COLO829 (cell line): ENCODE data around the gene PTDSS2.
A peak's percentile ranks its signal among the peaks of the same experiment; 100 is the strongest.

Source experiments
- DNase-seq: peaks from one replicate; pipeline ENCODE4 v3.0.0; 2012; ENCODE audit warnings: low spot score

Gene PTDSS2

DNA sequence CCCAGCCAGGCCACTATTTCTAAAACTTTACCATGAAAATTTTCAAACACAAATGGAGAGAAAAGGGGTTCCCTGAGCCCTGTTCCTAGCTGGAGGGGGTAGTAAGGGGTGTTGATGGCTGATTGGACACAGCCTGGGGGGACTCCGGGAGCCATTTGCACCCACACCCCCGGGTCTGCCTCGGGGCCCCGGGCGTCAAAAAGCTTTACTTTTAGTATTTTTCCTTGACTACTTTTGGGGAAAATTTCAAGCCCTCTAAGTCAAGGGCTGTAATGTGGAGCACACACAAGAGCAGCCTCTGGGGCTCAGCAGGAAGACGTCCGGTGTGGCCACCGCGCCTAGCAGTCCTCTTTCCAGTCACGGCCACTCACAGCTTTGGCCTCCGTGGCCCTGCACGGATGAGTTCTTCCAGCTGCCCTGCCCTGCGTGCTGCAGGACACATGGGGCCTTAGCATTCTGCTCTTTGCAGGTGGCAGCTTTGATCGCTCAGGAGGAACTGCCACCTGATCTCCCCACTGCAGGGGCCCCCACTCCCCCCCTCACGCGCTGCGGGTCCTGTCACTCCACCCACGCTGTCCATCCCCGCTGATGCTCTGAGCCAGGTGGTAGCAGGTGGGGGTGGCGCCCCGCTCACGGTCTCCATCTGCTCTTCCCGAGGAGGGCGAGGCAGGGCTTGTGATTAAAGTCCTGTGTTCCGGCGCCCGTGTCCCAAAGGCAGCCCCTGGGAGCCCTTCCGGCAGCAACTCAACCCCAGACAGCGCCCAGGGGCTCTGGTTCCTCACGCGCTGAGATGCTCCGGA is 42.5 kb downstream of the PTDSS2 start:
- DNase-seq = no peak

DNA sequence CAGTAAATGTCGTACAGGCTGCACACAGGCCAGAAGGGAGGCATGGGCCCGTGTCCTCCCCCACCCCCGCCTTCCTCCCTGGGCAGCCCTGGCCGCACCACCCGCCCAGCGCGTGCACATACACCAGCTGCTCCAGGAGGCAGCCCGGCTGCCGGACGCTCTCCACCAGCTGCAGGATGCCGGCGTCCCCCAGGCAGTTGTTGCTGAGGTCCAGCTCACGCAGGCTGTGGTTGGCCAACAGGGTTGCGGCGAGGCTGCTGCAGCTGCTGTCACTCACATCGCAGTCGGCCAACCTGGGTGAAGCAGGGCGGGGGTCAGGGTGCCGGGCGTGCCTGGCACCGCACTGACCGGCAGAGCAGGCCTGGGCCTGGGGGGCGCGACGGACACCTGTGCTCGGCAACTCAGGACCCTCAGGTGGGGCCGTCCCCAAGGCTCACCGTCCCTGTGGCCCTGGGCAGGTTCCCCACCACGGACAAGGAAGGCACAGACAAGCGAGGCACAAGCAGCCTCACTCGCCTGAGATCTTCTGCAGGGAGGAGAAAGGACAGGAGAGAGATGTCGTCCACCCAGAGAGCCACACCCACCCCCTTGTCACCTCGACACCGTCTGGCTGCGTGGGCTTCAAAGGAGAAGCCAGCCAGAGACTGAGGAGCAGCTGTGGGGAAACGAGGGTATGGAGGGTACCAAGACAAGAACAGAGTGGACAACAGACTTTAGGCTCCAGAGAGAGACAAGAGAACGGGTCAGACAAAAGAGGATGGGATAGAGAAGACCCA is 44.9 kb downstream of the PTDSS2 start:
- DNase-seq = no peak

DNA sequence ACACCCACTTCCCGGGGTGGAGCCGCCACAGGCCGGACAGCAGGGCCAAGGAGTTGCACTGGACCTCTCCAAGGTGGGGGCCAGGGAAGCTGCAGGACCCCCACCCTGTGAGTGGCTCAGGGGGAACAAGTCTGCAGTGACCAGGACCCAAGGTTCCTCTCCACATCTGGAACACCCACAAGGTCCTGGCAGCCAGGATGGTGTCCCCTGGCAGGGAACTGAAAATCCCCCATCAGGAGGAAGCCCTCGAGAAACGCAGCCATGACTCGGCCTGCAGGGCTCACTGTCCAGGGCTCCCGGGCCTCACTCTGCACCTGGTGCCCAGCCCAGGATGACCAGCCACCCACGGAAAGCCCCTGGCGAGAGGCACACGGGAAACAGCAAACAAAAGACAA is 45.5 kb downstream of the PTDSS2 start:
- no peak for DNase-seq

DNA sequence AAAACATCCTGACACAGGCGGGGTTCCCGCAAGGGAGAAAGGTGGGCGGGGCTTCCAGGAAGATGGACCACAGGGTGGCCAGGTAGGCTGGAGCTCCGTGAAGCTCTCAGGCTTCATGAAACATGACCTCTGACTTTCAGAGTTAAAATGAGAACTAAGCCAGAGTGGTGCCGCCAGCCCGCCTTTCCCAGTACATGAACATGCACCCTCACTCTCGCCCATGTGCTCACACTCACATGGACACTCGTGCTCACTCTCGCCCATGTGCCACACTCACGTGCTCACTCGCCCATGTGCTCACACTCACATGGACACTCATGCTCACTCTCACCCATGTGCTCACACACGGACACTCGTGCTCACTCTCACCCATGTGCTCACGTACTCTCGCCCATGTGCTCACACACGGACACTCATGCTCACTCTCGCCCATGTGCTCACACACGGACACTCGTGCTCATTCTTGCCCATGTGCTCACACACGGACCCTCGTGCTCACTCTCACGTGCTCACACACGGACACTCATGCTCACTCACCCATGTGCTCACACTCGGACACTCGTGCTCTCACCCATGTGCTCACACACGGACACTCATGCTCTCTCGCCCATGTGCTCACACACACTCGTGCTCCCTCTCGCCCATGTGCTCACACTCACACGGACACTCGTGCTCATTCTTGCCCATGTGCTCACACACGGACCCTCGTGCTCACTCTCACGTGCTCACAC is 46.9 kb downstream of the PTDSS2 start:
- no peak for DNase-seq

DNA sequence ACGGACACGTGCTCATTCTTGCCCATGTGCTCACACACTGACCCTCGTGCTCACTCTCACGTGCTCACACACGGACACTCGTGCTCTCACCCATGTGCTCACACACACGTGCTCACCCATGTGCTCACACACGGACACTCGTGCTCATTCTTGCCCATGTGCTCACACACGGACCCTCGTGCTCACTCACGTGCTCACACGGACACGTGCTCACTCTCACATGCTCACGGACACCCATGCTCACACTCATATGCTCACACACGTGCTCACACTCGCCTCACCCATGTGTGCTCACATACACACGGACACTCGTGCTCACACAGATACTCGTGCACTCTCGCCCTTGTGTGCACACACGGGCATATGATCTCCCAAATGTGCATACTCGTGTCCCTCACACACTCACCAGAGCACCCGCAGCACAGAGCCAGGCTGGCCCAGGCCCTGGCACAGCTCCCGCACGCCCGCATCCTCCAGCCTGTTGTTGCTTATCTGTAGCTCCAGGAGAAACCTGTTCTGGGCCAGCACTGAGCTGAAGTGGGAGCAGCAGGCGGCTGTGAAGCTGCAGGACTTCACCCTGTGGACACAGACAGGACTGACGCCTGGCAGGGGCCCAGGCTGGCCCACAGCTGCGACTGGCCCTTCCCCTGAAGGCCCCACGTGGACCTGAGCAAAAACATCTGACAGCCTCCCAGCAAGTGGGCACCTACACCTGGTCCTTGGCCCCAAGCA is 47.7 kb downstream of the PTDSS2 start:
- no peak for DNase-seq

DNA sequence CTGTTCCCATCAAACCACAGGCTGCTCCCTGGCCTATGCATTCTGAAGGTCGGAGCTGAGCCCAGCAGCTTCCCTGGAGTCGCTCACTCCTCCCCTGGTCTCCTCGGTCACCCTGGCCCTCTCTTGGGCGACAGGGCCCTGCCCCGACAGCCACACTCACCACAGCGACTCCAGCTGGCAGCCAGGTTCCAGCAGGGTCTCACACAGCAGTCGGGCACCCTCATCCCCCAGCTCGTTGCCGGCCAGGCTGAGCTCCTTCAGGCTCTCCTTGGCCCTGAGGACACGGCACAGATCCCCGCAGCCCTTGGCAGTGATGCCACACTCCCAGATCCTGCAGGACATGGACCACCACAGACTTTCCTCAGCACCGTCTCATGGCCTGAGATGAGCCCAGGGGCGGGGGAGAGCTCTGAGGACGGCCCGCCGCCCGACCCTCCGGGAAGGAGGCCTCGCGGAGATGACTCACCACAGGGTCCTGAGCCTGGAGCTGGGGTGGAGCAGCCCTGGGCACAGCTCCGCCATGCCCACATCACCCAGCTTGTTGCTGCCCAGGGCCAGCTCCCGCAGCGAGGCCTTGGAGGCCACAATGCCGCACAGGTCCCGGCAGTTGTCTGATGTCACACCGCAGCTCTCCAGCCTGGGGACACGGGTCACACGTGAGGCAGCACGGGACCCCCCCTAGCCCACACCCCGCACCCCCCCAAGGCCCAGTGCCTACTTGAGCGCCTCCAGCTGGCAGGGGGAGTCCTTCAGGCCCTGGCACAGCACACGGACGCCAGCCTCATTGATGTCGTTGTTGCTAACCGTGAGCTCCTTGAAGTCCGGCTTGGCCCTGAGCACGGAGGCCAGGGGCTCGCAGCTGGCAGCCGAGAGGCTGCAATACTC is 48.5 kb downstream of the PTDSS2 start:
- no peak for DNase-seq

DNA sequence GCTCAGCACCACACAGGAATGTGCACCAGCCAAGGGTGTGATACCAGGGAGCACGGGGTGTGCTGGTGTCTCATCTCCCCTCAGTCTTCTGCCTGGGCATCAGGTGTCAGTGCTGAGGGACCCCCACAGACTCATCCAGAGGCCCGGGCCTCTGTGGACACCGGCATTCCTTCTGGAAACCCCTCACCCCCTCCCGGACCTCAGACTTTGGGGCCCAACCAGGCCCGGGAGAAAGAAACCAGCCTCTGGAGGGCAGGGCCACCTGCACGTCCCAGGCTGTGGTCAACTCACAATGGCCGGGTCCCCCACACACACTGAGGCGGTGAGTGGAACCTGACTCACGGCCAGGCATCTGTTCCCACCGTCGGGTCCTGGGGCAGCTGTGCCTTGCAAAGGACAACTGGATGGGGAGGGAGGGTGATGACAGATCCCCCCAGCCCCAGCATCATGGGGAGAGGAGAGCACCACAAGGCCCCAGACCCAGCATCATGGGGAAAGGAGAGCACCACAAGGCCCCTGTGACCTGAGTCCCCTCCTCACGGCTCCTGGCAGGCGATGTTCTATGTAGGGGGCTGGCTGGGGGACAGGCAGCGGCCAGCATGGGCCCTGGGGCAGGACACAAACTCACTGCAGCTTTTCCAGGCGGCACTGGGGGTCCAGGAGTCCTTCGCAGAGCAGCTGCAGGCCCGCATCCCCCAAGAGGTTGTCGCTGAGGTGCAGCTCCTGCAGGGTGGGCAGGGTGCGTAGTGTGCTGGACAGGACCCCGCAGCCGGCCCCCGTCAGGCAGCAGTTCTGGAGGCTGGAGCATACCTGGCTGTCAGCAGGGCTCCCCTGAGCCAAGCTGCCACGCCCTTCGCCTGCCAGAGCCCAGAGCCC is 49.4 kb downstream of the PTDSS2 start:
- DNase-seq = no peak

DNA sequence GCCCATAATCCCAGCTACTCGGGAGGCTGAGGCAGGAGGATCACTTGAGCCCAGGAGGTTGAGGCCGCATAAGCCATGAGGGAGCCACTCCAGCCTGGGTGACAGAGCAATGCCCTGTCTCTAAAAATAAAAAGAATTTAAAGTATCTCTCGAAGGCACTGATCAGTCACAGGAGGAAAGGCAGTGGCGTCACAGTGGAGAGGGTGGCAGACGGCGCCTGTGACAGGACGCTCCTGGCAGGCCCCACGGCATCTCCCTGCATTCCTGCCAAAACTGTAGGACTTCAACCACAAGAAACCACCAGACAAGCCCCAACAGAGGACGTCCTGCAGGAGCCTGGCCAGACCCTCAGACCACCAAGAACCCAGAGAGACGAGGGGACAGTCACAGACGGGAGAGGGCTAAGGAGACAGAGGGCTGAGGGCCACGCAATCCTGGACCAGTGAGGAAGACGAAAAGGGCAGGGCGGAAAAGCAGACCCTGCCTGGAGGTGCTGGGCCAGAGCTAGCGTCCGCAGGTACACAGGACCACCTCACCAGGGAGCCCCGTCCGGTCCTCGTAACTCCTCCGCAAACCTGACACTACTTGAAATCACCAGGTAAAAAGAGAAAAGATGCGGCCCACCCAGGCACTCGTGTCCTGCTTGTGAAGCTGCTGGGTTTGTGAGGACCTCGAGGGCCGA is 51.1 kb downstream of the PTDSS2 start:
- DNase-seq = no peak

DNA sequence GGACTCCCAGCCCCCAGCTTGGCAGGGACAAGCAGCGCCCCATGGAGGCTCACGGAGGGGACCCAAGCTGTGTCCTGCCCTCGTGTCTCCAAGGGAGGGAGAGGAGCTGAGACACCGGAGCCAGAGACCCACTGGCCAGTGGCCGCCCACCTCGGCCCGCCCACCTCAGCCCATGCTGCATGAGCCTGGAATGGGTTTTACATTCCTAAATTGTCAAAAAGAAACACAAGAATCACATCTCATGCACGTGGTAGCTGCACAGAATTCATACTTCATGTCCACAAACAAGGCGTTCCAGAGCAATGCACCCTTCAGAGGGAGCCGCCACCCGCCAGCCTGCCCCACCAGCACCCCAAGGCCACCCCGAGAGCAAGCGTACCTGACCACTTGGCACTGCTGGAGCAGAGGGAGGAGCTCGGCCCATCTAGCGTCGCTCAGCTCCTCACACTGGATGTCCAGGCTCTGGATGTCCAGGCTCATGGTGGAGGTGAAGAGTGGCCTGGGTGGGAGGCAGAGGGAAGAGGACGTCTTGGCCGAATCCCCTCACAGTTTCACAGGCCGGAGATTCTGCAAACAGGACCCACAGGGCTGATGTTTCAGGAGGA is 51.7 kb downstream of the PTDSS2 start:
- DNase-seq = no peak

DNA sequence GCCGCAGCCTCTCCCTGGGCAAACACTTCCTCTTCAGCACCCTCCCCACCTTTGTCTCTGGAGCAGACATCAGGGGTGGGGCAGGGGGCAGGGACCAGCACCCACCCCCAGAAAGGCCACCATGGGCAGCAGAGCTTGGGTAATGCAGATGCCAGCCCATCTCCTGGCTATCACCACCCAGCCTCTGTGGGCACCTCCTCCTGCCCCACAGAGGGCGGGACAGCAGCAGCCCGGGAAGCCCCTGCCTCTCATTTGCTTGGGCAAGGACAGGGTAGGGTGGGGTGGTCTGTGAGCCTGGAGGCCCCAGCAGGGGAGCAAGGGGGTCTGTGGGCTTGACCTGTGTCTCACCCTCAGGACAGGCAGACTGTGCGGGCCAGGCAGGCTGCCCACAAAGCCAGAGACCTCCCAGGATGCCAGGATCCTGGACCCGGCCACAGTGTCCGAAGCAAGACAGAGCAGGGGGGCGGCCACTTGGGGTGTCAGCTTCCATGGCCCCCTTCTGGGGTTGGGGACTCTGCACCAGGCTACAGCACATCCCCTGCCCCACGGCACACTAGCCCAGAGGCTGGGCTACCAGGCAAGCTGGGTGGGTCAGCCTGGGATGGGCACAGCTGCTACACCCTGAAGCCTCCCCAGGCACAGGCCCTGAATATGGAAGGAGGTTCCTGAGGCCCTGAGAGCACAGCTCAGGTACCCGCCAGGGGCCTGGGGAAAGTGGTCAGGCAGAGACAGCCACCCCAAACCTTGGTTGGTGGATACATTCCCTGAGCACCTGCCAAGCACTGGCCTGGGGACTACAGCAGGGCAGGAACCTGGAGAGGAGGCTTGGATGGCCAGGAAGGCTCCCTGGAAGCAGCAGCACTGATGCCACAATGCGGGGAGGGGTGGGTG is 52.5 kb downstream of the PTDSS2 start:
- DNase-seq = no peak

DNA sequence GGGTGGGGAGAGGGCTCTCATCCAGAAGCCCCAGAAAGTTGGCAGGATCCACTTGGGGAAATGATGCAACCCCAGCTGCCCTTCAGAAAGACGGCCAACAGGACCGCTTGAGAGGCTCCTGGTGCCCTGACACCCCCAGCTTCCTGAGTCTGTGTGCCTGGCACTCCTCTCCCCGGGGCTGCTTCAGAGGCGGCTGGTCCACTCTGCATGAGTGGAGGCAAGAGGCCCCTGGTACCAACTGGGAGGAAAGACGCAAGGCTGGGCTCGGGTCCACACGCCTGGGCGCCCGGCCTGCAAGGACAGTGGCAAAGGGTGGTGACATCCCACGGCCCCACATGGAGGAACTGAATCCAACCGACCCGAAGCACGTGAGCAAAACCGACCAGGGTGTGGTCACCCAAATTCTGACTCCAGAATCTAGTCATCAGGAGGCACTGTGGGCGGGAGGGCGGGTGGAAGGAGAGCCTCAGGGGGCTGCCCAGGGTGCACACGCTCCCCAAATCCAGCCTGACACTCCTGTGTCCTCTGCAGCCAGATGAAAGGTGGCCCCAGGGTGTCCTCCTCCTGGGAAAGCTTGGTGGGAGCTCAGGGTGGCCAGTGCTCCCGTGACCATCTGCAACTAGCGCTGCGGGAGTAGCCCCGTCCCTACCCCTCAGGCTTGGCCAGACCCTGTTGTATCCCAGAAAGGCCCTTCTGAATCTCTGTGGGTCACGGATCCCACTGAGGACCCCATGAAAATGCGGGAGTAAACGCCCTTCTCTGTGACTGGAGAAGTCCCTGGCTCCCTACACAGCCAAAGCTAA is 53.3 kb downstream of the PTDSS2 start:
- no peak for DNase-seq

DNA sequence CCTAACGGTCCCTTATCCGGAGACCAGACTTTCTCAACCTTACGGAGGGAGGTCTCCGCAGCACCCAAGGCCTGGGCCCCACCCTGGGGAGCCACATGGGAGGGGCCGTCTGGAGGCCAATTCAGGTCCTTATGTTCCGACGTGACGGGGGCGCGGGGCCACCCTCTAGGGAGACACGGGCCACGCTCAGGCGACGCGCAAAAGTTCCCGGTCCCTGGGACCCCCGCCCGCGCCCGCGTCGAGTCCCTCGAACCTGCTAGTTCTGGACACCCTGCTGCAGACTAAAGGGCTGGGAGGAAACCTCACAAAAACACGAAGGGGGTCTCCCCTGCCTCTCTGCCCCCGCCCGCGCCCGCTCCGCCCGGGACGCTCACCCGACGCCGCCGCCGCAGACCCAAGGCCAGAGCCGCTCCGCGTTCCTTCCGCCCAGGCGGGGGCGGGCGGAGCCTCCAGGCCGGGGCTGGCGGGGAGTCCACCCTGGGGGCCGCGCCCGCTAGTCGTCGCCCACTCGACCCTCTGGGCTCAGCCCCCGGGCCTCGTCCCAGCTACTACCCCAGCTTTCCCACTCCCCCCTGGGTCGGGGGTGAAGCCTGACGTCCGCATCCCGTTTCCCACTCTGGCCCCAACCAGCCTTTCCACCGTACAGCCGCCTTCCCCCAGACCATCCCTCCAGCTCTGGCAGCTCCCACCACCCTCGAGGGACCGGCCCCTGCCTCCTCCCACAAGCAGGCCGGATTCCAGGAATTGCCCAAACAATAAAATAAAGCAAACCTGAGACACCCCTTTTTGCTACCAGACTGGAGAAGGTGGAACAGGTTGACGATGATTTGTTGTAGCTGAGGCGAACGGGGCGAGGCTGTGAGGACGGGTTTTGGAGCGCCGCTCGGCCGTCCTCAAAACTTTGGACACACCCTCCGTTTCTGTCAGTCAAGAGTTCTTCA is 54.2 kb downstream of the PTDSS2 start:
- DNase-seq = no peak

DNA sequence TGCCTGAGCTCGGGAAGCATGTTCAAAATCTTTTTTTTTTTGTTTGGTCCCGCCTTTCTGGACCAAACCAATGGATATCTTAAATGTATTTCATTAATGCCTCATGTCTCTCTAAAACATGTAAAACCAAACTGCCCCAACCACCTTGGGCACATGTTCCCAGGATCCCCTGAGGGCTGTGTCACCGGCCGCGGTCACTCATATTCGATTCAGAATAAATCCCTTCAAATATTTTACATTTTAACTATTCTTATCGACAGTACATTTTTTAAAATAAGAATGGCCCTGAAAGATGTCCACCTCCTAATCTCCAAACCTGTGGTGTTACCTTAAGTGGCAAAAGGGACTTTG is 54.9 kb downstream of the PTDSS2 start:
- DNase-seq = no peak

DNA sequence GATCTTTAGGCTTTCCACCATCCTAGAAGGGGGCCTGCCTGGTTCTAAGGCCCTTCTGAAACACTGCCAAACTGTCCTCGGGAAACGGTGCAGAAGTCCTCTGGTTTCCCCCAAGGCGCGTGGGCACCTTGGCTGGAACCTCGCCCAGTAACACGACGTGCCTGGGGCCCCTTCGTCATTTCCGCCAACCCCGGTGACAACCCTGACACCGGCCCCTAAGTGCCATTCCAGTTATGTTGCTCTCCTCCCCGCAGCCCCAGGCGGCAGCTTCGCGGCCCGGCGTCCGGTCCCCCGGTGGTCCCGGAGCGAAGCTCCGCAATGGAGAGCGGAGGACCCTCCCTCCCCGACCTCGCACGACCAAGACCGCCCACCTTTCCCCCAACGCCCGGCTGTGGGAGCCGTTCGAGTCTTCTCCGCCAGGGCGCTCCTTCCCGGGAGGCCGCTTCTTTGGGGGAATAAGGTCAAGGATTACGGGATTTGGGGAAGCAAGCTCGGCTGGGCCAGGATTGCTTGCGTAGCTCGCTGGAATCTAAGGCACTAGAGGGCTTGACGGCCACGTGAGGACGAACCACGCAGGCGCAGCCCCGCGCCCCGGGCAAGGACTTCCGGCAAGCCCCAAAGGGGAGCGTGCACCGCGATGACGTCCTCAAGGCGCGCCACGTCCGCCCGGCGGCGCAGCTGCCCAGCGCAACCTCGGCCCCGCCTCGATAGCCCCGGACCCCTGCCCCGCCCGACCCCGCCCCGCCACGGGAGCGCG is 56.3 kb downstream of the PTDSS2 start:
- DNase-seq = peak; percentile 96

DNA sequence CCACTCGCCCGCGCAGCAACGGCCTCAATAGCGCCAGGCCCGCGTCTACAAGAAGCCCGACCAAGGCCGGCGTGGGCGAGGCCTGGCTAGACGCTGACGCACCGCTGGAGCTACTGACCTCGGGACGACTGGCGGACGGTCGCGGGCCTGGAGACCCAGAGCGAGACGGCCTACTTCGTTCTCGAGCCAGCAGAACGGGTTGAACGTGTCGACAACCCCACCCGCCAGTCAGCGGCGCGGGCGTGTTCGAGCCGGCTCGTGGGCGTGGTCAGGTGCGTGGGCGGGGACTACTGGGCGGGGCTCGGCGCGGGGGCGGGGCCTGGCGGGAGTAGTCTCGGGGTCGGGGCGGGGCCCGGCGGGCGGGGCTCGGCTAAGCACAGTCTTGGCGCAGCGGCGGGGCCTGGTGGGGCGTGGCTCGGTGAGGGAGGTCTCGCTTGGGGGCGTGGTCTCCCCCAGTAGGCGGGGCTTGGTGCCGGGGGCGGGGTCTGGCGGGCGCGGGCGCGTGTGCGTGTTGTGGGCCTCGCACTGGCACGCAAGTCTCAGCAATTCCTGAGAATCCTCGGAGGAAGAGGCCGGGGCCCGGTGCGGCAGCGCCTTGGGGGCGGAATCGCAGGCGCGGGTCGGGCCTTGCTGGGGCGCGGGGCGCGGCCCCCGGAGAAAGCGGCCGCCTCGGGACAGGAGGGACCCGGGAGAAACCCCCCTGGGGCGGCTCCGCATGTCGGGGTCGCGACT is 57.1 kb downstream of the PTDSS2 start, which contains the start of gene RNH1:
Gene RNH1, minus strand, starts transcription at position 248 of the 732 bp plus-strand sequence. CDS start 5,080 bp downstream, outside the sequence.
- DNase-seq = peak; percentile 97
